Measurements from ENCODE around the gene SDC1.

DNA sequence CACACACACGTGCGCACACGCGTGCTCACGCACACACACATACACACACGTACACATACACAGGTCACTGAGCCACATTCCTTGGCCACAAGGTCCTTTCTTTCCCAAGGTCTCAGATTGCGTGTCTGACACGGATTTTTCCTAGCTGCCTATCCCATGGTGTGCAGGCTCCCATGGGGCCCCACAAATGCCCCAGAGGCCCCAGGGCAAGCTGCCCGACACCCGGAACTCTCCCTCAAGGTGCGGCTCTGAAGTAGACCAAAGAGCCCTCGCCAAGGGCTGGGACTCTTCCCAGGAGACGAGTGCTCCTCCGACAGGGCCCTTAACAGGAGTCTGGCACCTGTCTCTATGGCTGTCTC lies 46.7 kb downstream of the SDC1 start:
- TF ChIP-seq, protein P1, sequence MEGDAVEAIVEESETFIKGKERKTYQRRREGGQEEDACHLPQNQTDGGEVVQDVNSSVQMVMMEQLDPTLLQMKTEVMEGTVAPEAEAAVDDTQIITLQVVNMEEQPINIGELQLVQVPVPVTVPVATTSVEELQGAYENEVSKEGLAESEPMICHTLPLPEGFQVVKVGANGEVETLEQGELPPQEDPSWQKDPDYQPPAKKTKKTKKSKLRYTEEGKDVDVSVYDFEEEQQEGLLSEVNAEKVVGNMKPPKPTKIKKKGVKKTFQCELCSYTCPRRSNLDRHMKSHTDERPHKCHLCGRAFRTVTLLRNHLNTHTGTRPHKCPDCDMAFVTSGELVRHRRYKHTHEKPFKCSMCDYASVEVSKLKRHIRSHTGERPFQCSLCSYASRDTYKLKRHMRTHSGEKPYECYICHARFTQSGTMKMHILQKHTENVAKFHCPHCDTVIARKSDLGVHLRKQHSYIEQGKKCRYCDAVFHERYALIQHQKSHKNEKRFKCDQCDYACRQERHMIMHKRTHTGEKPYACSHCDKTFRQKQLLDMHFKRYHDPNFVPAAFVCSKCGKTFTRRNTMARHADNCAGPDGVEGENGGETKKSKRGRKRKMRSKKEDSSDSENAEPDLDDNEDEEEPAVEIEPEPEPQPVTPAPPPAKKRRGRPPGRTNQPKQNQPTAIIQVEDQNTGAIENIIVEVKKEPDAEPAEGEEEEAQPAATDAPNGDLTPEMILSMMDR (conservative IDR thresholded peaks at IDR 0.05) = no peak
- TF ChIP-seq ZFX (IDR thresholded peaks at IDR 0.05) = no peak

Data from C4-2B (cell line).